ENCODE measurements around the gene DLEC1.
"Not testable (repeated sequence)": the region's sequence is repeated elsewhere in the genome, so short reads cannot be mapped to it uniquely, and the experiment has no call there.

Gene DLEC1

GRCh38 chr3:38085311-38085942, 46.4 kb downstream of the DLEC1 start:
- DNase-seq (ENCODE audit: low read depth), result no peak

- no peak for DNase-seq (ENCODE audit: low read depth)
These were observed 46.9 kb downstream of the DLEC1 start for GRCh38 chr3:38085943-38086324.

- DNase-seq (ENCODE audit: low read depth), result no peak
These were observed 47.5 kb downstream of the DLEC1 start for GRCh38 chr3:38086496-38086895.

- DNase-seq (ENCODE audit: low read depth), result not testable (repeated sequence)
These were observed 48.3 kb downstream of the DLEC1 start for GRCh38 chr3:38087278-38087677.

- DNase-seq (ENCODE audit: low read depth), result no peak
These were observed 49.4 kb downstream of the DLEC1 start for GRCh38 chr3:38088126-38089078.

- DNase-seq (ENCODE audit: low read depth), result no peak
These were observed 50.2 kb downstream of the DLEC1 start for GRCh38 chr3:38089163-38089562.

- no peak for DNase-seq (ENCODE audit: low read depth)
These were observed 51.4 kb downstream of the DLEC1 start for GRCh38 chr3:38090453-38090852.

GRCh38 chr3:38094999-38095398, 56.0 kb downstream of the DLEC1 start:
- DNase-seq (ENCODE audit: low read depth), result no peak

- no peak for DNase-seq (ENCODE audit: low read depth)
These were observed 56.9 kb downstream of the DLEC1 start for GRCh38 chr3:38095669-38096483.

- DNase-seq (ENCODE audit: low read depth), result no peak
These were observed 58.7 kb downstream of the DLEC1 start for GRCh38 chr3:38097446-38098375.

- no peak for DNase-seq (ENCODE audit: low read depth)
These were observed 59.3 kb downstream of the DLEC1 start for GRCh38 chr3:38098376-38098723.

GRCh38 chr3:38099518-38099917, 60.5 kb downstream of the DLEC1 start:
- no peak for DNase-seq (ENCODE audit: low read depth)

GRCh38 chr3:38100498-38100897, 61.5 kb downstream of the DLEC1 start:
- no peak for DNase-seq (ENCODE audit: low read depth)

GRCh38 chr3:38101811-38102443, 62.9 kb downstream of the DLEC1 start:
- no peak for DNase-seq (ENCODE audit: low read depth)

GRCh38 chr3:38102444-38102814, 63.4 kb downstream of the DLEC1 start:
- no peak for DNase-seq (ENCODE audit: low read depth)

- no peak for DNase-seq (ENCODE audit: low read depth)
These were observed 66.5 kb downstream of the DLEC1 start for GRCh38 chr3:38105525-38105924.

- DNase-seq (ENCODE audit: low read depth), result no peak
These were observed 69.1 kb downstream of the DLEC1 start for GRCh38 chr3:38107911-38108648.

GRCh38 chr3:38108649-38109579, 69.9 kb downstream of the DLEC1 start:
- DNase-seq (ENCODE audit: low read depth), result no peak

Data from stimulated activated CD8-positive, alpha-beta memory T cell treated with anti-CD3 and anti-CD28 coated beads, Interleukin-7, amount 100 ng/mL, for 24 hours (primary cell).